ENCODE measurements around the gene GOLPH3.
A peak's percentile ranks its signal among the peaks of the same experiment; 100 is the strongest.
"Not testable (repeated sequence)": the region's sequence is repeated elsewhere in the genome, so short reads cannot be mapped to it uniquely, and the experiment has no call there.

Gene GOLPH3

GRCh38 chr5:32172923-32173266 lies 1.2 kb downstream of the GOLPH3 start:
- peak overlapping the region; percentile 84 for H3K4me3 ChIP-seq (ENCODE audit: low read length)
- no peak for DNase-seq (ENCODE audit: low read depth, low spot score)

- not testable (repeated sequence) for DNase-seq (ENCODE audit: low read depth, low spot score)
- peak overlapping the region; percentile 84 for H3K4me3 ChIP-seq (ENCODE audit: low read length)
Observed at GRCh38 chr5:32172186-32172911, 1.8 kb downstream of the GOLPH3 start.

- no peak overlapping the region for H3K4me3 ChIP-seq (ENCODE audit: low read length)
Observed at GRCh38 chr5:32170303-32171151, 3.6 kb downstream of the GOLPH3 start.

GRCh38 chr5:32168460-32169033 lies 5.6 kb downstream of the GOLPH3 start:
- H3K4me3 ChIP-seq (ENCODE audit: low read length) = no peak overlapping the region
- no peak for DNase-seq (ENCODE audit: low read depth, low spot score)

More at GRCh38 chr5:32170303-32171151, 3.6 kb downstream of the GOLPH3 start:
- DNase-seq (ENCODE audit: low read depth, low spot score) = no peak

DNA sequence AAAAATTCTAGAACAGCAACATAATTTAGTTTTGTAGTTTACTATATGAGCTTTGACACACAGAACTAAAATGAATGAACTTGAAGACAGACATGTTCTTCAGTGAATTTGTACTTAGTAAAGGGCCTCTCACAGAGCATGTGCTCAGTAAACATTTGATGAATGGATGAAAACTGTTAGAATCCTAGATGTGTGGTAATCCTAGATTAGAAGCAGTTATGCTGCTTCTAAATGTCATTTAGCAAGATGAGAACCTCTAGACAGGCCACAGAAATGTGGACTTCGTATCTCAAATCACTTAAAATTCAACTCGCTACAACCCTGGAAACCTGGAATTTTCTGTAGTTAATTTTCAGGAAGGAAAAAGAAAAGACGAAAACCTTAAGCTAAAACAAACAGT lies 8.5 kb downstream of the GOLPH3 start:
- no peak for DNase-seq (ENCODE audit: low read depth, low spot score)
- no peak overlapping the region for H3K4me3 ChIP-seq (ENCODE audit: low read length)

- DNase-seq (ENCODE audit: low read depth, low spot score) = no peak
- H3K4me3 ChIP-seq (ENCODE audit: low read length) = no peak overlapping the region
Observed at GRCh38 chr5:32163785-32164184, 10.3 kb downstream of the GOLPH3 start.

DNA sequence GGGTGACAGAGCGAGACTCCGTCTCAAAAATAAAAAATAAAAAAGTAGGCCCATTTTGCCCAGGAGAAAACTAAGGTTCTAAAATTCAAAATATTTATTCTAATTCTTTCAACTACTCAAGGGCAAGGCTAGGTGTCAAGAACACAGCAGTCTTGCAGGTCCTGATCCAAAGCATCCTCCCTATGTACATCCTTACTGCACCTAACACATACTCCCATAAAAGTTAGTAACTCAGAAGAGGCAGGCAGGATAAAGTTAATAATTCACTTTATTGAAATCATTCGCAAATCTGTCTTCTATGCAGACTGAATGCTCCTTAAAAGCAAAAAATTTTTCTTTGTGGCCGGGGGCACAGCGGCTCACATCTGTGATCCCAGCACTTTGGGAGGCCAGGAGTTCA lies 11.1 kb downstream of the GOLPH3 start:
- no peak overlapping the region for H3K4me3 ChIP-seq (ENCODE audit: low read length)
- no peak for DNase-seq (ENCODE audit: low read depth, low spot score)

- DNase-seq (ENCODE audit: low read depth, low spot score) = no peak
- H3K4me3 ChIP-seq (ENCODE audit: low read length) = no peak overlapping the region
Observed at GRCh38 chr5:32160228-32160627, 13.9 kb downstream of the GOLPH3 start.

DNA sequence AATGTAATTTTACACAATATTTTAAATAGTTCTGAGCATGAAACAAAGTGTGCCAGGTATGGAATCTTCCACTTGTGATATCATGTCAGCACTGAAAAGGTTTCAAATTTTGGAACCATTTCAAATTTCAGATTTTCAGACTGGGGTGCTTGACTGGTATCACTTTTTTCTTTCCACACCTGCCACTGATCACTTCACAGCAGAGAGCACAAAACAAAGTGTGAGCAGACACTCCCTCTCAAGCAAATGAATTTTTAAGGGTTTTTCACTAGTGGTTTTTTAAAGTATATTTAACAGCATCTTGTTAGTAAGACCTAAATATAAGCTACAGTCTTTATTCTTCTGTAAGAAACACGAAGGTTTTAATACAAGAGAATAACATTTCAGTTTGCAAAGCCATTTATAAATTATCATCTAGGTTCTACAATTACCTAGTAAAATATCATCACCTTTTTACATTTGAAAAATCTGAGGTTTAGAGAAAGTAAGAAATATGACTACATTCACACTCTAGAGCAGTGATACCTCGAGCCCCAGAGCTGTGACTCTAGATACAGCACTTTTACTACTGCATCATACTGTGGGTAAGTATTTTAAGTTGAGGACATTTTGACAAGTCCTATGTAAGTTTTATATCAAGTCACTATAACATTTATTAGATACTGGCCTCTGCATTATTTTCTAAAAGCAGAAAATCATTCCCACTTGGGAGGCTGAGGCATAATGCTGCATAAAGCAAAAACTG lies 14.6 kb downstream of the GOLPH3 start:
- H3K4me3 ChIP-seq (ENCODE audit: low read length) = no peak overlapping the region
- no peak for DNase-seq (ENCODE audit: low read depth, low spot score)

- no peak overlapping the region for H3K4me3 ChIP-seq (ENCODE audit: low read length)
Observed at GRCh38 chr5:32158679-32158975, 15.5 kb downstream of the GOLPH3 start.

GRCh38 chr5:32157078-32157477 lies 17.0 kb downstream of the GOLPH3 start:
- H3K4me3 ChIP-seq (ENCODE audit: low read length) = no peak overlapping the region
- no peak for DNase-seq (ENCODE audit: low read depth, low spot score)

More at GRCh38 chr5:32158679-32158975, 15.5 kb downstream of the GOLPH3 start:
- no peak for DNase-seq (ENCODE audit: low read depth, low spot score)

GRCh38 chr5:32156635-32157034 lies 17.5 kb downstream of the GOLPH3 start:
- H3K4me3 ChIP-seq (ENCODE audit: low read length) = no peak overlapping the region
- no peak for DNase-seq (ENCODE audit: low read depth, low spot score)

- no peak for DNase-seq (ENCODE audit: low read depth, low spot score)
- no peak overlapping the region for H3K4me3 ChIP-seq (ENCODE audit: low read length)
Observed at GRCh38 chr5:32155211-32155610, 18.9 kb downstream of the GOLPH3 start.

- H3K4me3 ChIP-seq (ENCODE audit: low read length) = no peak overlapping the region
- DNase-seq (ENCODE audit: low read depth, low spot score) = no peak
Observed at GRCh38 chr5:32153723-32154122, 20.4 kb downstream of the GOLPH3 start.

DNA sequence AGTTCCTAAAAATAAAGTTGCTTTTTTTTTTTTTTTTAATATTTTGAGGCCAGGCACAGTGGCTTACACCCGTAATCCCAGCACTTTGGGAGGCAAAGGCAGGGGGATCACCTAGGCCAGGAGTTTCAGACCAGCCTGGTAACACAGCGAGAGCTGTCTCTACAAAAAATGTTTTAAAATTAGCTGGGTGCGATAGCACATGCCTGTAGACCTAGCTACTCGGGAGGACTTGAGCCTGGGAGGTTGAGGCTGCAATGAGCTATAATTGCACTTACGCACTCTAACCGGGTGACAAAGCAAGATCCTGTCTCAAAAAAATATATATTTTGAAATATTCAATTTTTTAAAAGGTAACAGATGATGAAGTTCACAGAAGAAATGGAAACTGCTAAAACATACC lies 22.9 kb downstream of the GOLPH3 start:
- DNase-seq (ENCODE audit: low read depth, low spot score) = no peak
- H3K4me3 ChIP-seq (ENCODE audit: low read length) = no peak overlapping the region

- no peak for DNase-seq (ENCODE audit: low read depth, low spot score)
- H3K4me3 ChIP-seq (ENCODE audit: low read length) = no peak overlapping the region
Observed at GRCh38 chr5:32150366-32150765, 23.8 kb downstream of the GOLPH3 start.

DNA sequence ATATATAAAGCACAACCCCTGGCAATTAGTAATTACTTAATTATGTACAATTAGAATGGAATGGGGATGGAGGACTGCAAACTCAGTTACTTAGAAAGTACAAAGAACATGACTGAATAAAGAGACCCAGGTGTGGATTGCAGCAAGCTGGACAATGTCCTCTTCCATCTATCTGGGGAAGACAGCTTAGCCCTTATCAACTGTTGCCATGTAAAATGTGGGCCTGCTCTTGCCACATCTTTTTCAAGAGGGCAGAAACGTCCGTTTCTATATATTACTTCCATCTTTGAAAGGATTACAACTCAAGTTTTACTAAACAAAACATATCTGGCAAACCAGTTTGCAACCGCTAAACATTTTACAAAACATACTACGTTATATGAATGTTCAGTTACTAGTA lies 26.2 kb downstream of the GOLPH3 start:
- no peak for DNase-seq (ENCODE audit: low read depth, low spot score)
- no peak overlapping the region for H3K4me3 ChIP-seq (ENCODE audit: low read length)

GRCh38 chr5:32147236-32147635 lies 26.9 kb downstream of the GOLPH3 start:
- H3K4me3 ChIP-seq (ENCODE audit: low read length) = no peak overlapping the region

GRCh38 chr5:32145378-32145777 lies 28.7 kb downstream of the GOLPH3 start:
- no peak overlapping the region for H3K4me3 ChIP-seq (ENCODE audit: low read length)
- DNase-seq (ENCODE audit: low read depth, low spot score) = no peak

More at GRCh38 chr5:32147236-32147635, 26.9 kb downstream of the GOLPH3 start:
- DNase-seq (ENCODE audit: low read depth, low spot score) = no peak

Measured in Jurkat, Clone E6-1 (cell line).